ENCODE results near the gene LMBR1. TPM values are rescaled to one million over a fixed set of nuclear protein-coding genes. Genes with fewer than 3 reads are reported as not detected.
"Not testable (repeated sequence)": the region's sequence is repeated elsewhere in the genome, so short reads cannot be mapped to it uniquely, and the experiment has no call there.

LMBR1 gene
- total RNA-seq (ENCODE audit: low replicate concordance) = 69.1 and 74.1 TPM in 2 replicates
- long read RNA-seq, full-length matches to known transcripts = 3 of 12 reads
- long read RNA-seq, partial matches to known transcripts = 4 of 12 reads
- long read RNA-seq, other reads (novel, unspliced or antisense) = 5 of 12 reads

GRCh38 chr7:156892821-156893706, at the start of gene LMBR1:
Gene LMBR1, minus strand, starts transcription at chr7:156893183. Its CDS starts 190 bp downstream, at chr7:156892993.
- H3K27ac Mint-ChIP-seq = peak within 1 kb of the TSS; percentile 90

DNA sequence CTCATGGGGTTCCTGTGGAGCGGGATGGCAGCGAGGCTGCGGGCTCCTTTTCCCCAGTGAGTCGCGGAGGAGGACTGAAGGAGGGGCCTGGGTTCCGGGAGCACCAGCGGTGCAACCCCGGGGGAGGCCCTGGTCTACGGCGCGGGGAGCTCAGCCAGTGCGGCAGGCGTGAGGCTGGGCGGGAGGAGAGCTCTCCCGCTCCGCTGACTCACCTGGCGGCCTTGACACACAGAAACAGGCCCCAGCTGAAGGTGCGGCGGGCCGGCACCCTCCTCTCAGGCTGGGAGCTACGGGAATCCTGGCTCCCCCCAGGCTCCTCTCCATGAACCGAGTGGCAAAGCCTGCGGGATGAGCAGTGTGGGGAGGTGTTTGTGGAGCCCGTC, 49.7 kb upstream of the LMBR1 start:
- H3K27me3 Mint-ChIP-seq = peaks cover 41% of the 10 kb centered on the region
- no peak overlapping the region for H3K4me3 Mint-ChIP-seq
- TF ChIP-seq, protein P1, sequence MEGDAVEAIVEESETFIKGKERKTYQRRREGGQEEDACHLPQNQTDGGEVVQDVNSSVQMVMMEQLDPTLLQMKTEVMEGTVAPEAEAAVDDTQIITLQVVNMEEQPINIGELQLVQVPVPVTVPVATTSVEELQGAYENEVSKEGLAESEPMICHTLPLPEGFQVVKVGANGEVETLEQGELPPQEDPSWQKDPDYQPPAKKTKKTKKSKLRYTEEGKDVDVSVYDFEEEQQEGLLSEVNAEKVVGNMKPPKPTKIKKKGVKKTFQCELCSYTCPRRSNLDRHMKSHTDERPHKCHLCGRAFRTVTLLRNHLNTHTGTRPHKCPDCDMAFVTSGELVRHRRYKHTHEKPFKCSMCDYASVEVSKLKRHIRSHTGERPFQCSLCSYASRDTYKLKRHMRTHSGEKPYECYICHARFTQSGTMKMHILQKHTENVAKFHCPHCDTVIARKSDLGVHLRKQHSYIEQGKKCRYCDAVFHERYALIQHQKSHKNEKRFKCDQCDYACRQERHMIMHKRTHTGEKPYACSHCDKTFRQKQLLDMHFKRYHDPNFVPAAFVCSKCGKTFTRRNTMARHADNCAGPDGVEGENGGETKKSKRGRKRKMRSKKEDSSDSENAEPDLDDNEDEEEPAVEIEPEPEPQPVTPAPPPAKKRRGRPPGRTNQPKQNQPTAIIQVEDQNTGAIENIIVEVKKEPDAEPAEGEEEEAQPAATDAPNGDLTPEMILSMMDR (conservative IDR thresholded peaks at IDR 0.05) = no peak
- no peak for DNase-seq (ENCODE audit: extremely low spot score, unreplicated experiment)
- H3K27ac Mint-ChIP-seq = no peak overlapping the region
- no peaks in the 10 kb centered on the region for H3K36me3 Mint-ChIP-seq
- no peaks in the 10 kb centered on the region for H3K9me3 Mint-ChIP-seq
- H3K4me1 Mint-ChIP-seq (ENCODE audit: unreplicated experiment) = no peaks in the 10 kb centered on the region

More at GRCh38 chr7:156892821-156893706, at the start of gene LMBR1:
- H3K36me3 Mint-ChIP-seq = no peaks in the 10 kb centered on the region
- no peaks in the 10 kb centered on the region for H3K9me3 Mint-ChIP-seq
- peak; percentile 96 for DNase-seq (ENCODE audit: extremely low spot score, unreplicated experiment)
- H3K27me3 Mint-ChIP-seq = no peaks in the 10 kb centered on the region
- H3K4me3 Mint-ChIP-seq = peak within 1 kb of the TSS; percentile 94
- no peaks in the 10 kb centered on the region for H3K4me1 Mint-ChIP-seq (ENCODE audit: unreplicated experiment)
- TF ChIP-seq, protein P1 (conservative IDR thresholded peaks at IDR 0.05) = peak; percentile 82

DNA sequence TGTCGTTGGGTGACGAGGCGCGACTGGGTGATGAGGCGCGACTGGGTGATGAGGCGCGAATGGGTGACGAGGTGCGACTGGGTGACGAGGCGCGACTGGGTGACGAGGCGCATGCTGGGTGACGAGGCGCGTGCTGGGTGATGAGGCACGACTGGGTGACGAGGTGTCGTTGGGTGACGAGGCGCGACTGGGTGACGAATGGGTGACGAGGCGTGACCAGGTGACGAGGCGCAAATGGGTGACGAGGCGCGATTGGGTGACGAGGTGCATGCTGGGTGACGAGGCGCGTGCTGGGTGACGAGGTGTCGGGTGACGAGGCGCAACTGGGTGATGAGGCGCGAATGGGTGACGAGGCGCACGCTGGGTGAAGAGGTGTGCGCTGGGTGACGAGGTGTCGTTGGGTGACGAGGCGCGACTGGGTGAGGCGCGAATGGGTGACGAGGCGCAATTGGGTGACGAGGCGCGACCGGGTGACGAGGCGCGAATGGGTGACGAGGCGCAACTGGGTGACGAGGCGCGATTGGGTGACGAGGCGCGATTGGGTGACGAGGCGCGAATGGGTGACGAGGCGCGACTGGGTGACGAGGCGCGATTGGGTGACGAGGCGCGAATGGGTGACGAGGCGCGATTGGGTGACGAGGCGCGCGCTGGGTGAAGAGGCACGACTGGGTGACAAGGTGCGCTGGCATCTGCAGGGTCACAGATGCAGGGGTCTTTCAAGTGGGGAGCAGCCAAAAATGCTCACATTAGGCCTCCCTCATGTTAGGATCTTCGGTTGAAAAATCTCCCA, 48.6 kb upstream of the LMBR1 start:
- H3K9me3 Mint-ChIP-seq = no peaks in the 10 kb centered on the region
- H3K4me3 Mint-ChIP-seq = no peak overlapping the region
- TF ChIP-seq, protein P1 (conservative IDR thresholded peaks at IDR 0.05) = no peak
- H3K27me3 Mint-ChIP-seq = peaks cover 34% of the 10 kb centered on the region
- no peaks in the 10 kb centered on the region for H3K36me3 Mint-ChIP-seq
- no peak for DNase-seq (ENCODE audit: extremely low spot score, unreplicated experiment)
- H3K4me1 Mint-ChIP-seq (ENCODE audit: unreplicated experiment) = no peaks in the 10 kb centered on the region
- no peak overlapping the region for H3K27ac Mint-ChIP-seq

- Mint-ChIP-seq H3K36me3 (no peaks in the 10 kb centered on the region), H3K4me3 (no peak overlapping the region), H3K27me3 (peaks cover 26% of the 10 kb centered on the region), H3K9me3 (no peaks in the 10 kb centered on the region), H3K27ac (no peak overlapping the region), H3K4me1 (ENCODE audit: unreplicated experiment) (no peaks in the 10 kb centered on the region)
- DNase-seq (ENCODE audit: extremely low spot score, unreplicated experiment) = no peak
- TF ChIP-seq, protein P1 (conservative IDR thresholded peaks at IDR 0.05) = no peak
Observed at GRCh38 chr7:156940421-156941122, 47.6 kb upstream of the LMBR1 start.

DNA sequence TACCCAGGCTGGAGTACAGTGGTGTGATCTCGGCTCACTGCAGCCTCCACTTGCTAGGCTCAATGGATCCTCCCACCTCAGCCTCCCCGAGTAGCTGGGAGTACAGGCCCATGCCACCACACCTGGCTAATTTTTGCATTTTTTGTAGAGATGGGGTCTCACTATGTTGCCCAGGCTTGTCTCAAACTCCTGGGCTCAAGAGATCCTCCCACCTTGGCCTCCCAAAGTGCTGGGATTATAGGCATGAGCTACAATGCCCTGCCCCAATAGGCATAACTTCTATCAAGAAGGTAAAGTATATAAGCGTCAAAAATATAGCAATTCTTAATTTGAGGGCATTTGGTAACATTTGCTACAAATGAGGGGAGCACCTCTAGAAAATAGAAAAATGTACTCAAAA, 43.8 kb upstream of the LMBR1 start:
- not testable (repeated sequence) for H3K36me3 Mint-ChIP-seq; H3K4me3 Mint-ChIP-seq; H3K27ac Mint-ChIP-seq; DNase-seq (ENCODE audit: extremely low spot score, unreplicated experiment); H3K27me3 Mint-ChIP-seq; H3K9me3 Mint-ChIP-seq; H3K4me1 Mint-ChIP-seq (ENCODE audit: unreplicated experiment)

All from type B pancreatic cell (in vitro differentiated cells).